GM19035 (cell line): ENCODE measurements around the gene MGMT.

Source experiments
- ATAC-seq: cut with Tn5 transposase; IDR thresholded peaks from one replicate; pipeline ENCODE4 v1.9.1; 2021; ENCODE audit not compliant: unreplicated experiment

MGMT gene

GRCh38 chr10:129541200-129541599 lies 74.2 kb downstream of the MGMT start:
- no peak for ATAC-seq

DNA sequence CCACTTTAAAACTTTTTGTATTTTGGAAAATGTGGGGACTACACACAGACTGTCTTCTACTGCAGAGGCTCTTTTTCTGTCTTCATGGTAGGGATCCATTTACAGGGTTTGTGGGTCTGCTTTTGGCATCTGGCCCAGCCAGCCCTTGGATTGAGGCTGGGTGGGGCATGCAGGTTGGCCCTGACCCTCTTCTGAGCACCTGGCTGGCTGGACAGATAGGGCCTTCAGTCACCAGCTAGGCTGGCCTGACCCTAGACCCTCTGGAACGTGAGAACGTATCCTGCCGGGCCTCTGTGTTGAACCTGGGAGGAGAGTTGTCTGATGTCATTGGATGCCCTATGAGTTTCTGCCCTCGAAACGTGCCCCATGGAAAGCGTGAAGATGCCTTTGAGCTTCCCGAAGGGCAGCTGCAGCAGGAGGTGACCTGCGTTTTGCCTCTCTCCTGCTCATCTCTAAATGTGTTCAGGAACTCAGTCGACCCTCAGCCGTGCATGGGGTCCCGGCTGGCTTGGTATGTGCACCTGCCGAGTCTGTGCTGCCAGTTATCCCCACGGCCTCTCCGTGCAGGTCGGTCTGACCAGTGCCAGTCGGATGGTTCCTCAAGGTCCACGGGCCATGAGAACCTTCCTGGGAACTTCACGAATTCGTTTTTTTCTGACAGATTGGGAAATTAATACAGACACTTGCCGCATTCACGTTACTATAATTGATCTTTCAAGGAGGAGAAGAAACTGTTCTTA lies 74.9 kb downstream of the MGMT start:
- no peak for ATAC-seq

GRCh38 chr10:129542589-129542988 lies 75.5 kb downstream of the MGMT start:
- ATAC-seq, result no peak

- no peak for ATAC-seq
These were observed 77.5 kb downstream of the MGMT start for GRCh38 chr10:129544205-129545202.

- ATAC-seq, result no peak
These were observed 78.2 kb downstream of the MGMT start for GRCh38 chr10:129545261-129545660.

GRCh38 chr10:129546106-129546505 lies 79.1 kb downstream of the MGMT start:
- ATAC-seq, result no peak

- no peak for ATAC-seq
These were observed 80.6 kb downstream of the MGMT start for GRCh38 chr10:129547608-129548007.

GRCh38 chr10:129548600-129548999 lies 81.6 kb downstream of the MGMT start:
- ATAC-seq, result no peak

GRCh38 chr10:129550076-129550475 lies 83.0 kb downstream of the MGMT start:
- no peak for ATAC-seq

DNA sequence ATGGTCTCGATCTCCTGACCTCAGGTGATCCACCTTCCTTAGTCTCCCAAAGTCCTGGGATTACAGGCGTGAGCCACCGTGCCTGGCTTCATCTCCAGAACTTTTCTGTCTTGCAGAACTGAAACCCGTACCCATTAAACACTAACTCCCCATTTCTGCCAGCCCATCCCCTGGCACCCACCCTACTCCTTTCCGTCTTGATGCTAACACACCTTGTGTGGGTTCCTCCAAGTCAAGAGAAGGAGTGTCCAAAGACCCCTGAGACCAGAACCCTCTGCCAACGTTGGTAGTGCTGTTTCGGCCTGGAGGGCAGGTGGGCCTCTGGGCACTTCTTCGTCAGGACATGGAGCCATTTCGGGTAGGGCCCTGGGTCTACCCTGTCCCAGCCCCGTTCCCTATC lies 83.6 kb downstream of the MGMT start:
- ATAC-seq, result no peak

DNA sequence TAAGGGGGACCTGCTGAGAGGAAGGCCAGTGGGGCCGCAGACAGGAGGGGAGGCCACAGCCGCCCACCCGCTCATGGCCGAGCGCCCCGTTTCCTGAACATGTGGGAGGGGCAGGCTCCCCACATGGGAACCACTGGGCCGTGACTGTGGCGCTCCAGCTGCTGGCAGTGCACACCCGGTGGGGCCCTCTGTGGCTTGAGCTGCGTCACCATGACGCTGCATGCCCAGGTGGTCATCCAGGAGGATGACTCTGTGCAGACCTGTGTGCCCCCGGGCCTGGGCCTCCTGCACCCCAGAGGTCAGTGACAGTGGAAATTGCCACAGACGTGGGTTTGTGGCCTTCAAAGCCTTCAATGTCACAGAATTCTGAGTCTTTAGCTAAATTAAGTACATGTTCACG lies 85.1 kb downstream of the MGMT start:
- ATAC-seq, result no peak

DNA sequence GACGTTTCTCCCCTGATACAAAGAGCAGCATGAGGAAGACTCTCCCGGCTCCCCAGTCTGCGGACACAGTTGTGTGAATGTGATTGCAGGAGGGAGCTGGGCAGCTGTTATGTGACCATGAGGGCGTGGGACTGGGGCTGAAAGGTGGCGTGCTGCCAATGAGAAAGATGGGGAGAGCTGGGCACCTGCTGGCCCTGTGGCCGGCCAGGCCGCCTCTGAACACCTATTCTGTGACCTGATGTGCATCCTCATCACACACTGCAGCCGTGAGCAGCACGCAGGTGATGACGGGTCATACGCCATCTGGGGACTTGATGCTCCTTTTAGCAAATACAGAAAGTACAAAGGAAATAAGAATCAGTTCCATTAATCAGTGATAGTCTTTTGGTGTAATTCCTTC lies 86.9 kb downstream of the MGMT start:
- no peak for ATAC-seq

DNA sequence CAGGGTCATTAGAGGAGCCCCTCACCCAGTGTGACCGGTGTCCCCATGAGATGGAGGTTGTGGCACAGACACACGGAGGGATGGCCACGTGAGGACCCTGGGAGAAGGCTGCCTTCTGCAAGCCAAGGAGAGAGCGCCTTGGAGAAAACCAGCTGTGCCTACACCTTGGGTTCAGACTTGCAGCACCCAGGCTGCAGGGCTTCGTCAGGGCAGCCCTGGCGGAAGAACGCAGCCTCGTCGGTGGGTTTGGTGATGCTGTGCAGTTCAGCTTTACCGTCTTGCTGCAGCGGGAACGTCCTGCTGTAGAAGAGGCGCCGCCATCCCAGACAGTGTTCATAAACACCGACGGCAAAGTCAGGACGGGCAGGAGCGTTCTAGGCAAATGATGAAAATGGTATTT lies 89.3 kb downstream of the MGMT start:
- ATAC-seq, result no peak

DNA sequence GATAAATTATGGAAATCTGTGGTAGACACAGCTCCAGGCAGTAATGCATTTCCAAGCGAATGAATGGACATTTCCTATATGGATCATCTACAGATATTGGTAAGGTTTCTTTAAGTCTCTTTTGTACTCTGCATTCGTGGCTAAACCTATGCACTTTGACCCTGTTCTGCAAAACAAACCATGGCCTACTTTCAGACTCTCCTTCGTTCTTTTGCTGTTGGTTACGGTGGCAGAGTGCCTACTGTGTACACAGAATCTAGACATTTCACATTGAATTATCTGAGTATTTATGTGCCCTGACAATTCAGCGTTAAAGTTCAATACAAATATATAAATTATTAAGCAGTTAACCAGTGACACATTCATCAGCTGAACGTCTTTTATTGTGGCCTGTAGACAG lies 93.3 kb downstream of the MGMT start:
- ATAC-seq, result no peak

DNA sequence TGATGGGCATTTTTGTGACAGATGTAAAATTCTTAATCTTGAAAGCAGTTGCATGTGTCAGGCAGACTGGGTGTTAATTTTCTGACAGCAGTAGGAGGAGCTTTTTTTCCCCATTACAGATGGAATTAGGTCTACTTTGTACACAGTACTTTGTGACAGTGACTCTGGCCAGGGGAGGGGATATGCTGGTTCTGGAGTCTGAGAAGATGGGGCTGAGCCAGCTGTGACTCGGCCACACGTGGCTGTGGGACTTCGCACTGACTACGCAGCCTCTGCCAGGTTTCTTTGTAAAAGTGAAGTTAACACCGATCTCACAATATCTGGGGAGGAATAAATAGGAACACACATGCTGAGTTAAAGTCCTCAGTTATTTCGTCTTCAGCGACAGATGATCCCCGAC lies 95.4 kb downstream of the MGMT start:
- ATAC-seq, result no peak

- no peak for ATAC-seq
These were observed 97.9 kb downstream of the MGMT start for GRCh38 chr10:129564923-129565322.

- ATAC-seq, result no peak
These were observed 101.7 kb downstream of the MGMT start for GRCh38 chr10:129568583-129569344.

- ATAC-seq, result no peak
These were observed 103.1 kb downstream of the MGMT start for GRCh38 chr10:129570185-129570584.

DNA sequence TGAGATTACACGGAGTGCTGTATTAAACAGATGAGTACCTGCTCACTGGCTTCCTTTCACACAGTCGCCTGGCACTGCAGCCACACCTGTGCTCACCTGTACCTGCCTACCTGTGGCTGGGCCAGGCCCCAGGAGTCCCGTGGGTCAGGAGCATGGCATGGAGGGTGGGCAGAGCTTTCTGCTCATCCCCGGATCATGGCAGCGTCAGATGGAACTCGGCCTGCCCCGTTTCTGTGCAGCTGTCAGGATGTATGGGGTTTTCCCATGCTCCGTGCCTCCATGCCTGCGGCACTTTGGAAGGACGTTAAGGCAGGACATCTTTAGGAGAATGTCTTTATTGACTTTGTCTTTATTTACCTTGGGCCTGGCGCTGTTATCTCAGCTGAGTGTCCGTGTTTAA lies 112.2 kb downstream of the MGMT start:
- no peak for ATAC-seq

GRCh38 chr10:129580010-129580409 lies 113.0 kb downstream of the MGMT start:
- ATAC-seq, result no peak

DNA sequence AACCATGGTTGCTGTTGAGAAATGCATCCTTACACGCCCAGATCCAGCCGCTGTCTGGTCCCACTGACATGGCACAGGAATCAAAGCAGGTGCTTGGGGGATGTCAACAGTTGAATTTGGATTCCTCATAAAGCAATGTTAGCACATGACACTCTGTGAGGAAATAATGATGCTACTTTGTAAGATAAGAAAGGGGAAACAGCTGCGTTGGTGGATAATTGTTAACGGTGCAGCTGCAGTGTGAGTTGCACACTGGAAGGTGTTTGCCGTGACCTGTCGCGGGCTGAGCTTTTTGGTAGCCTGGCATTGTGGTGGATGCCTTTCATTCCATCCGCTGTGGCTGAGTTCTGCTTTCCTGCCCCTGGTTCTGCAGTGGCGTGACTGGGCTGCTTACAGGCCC lies 113.9 kb downstream of the MGMT start:
- ATAC-seq, result no peak
